Breast epithelium (tissue), 3 donors: ENCODE results near the gene KDSR.

ENCODE experiments used
- POLR2A ChIP-seq: fragments of 450-650 bp; IDR thresholded peaks from one replicate; pipeline ENCODE4 v1.6.1; 2016; ENCODE audit warnings: antibody characterized with exemption, mild to moderate bottlenecking, moderate library complexity
- TF ChIP-seq, protein P1 (sequence below), 3 donors: fragments of 450-650 bp; IDR thresholded peaks; one replicate each; pipeline ENCODE4 v1.5.1; 2016 to 2017; ENCODE audit warnings: antibody characterized with exemption in 3 of 3, mild to moderate bottlenecking in 3 of 3, moderate library complexity in 3 of 3

DNA sequence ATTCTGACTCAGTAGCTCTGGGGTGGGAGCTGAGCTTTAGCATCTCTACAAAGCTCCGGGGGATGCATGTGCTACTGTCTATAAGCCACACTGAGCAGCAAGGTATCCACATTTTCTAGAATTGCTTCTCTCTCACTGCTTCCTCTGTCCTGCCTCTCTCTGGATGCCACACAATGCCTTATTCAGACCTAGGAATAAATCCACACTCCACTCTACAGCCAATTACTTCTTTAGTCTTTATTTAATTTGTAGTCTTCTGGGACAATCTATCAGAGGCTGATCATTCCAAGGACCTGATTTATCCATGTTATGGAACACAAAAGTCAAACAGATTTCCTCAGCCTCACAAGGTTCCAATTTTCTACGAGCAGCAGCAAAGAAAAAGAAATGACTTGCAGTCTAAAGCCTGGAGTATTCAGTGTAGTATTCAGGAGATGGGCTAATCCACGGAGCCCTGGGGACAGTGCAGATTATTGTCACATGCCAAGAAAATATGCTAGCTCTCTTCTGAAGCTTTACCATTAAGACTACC, 51.8 kb downstream of the KDSR start:
- TF ChIP-seq, protein P1, sequence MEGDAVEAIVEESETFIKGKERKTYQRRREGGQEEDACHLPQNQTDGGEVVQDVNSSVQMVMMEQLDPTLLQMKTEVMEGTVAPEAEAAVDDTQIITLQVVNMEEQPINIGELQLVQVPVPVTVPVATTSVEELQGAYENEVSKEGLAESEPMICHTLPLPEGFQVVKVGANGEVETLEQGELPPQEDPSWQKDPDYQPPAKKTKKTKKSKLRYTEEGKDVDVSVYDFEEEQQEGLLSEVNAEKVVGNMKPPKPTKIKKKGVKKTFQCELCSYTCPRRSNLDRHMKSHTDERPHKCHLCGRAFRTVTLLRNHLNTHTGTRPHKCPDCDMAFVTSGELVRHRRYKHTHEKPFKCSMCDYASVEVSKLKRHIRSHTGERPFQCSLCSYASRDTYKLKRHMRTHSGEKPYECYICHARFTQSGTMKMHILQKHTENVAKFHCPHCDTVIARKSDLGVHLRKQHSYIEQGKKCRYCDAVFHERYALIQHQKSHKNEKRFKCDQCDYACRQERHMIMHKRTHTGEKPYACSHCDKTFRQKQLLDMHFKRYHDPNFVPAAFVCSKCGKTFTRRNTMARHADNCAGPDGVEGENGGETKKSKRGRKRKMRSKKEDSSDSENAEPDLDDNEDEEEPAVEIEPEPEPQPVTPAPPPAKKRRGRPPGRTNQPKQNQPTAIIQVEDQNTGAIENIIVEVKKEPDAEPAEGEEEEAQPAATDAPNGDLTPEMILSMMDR (IDR thresholded peaks at IDR 0.05), result no peak
- TF ChIP-seq POLR2A, result no peak
